GM12875 (cell line): Measurements from ENCODE around the gene PDCD1.
"Not testable (repeated sequence)": the region's sequence is repeated elsewhere in the genome, so short reads cannot be mapped to it uniquely, and the experiment has no call there.

ENCODE experiments used
- H3K4me3 ChIP-seq: one replicate; pipeline ENCODE4 v1.5.1; 2011; ENCODE audit warnings: low read depth, low read length, control low read depth
- TF ChIP-seq, protein P1 (sequence below): IDR thresholded peaks from 2 replicates; pipeline ENCODE4 v1.5.1; 2011; ENCODE audit warnings: low read depth, mild to moderate bottlenecking, control low read depth, inconsistent platforms, low read length, moderate library complexity, borderline replicate concordance; ENCODE audit not compliant: insufficient read depth

Gene PDCD1

DNA sequence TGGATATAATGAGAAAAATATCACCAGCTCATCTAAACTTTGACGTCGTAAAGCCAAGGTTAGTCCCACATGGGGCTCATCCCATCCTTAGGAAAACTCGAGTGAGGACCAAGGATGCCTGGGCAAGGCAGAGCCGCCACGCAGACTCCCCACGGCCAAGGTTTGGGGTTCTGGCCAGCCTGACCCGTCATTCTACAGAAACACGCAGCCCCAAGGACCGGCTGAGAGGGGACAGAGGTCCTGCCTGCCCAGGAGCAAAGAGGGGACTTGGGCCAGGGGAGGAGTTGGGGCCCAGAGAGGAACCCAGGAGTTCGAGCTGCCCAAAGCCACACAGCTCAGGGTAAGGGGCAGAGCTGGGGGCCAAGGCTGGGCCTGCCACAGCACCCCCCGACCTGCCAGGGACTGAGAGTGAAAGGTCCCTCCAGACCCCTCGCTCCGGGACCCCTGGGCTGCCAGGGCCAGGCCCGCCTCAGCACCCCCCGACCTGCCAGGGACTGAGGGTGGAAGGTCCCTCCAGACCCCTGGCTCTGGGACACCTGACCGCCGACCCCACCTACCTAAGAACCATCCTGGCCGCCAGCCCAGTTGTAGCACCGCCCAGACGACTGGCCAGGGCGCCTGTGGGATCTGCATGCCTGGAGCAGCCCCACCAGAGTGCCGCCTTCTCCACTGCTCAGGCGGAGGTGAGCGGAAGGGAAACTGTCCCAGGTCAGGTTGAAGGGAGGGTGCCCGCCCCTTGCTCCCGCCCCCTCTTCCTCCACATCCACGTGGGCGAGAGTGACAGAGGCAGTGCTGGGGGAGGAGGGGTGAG, at the start of gene PDCD1:
TSS of gene PDCD1 (minus strand) at position 689 of the 811 bp plus-strand sequence. CDS start at position 633, 56 bp downstream.
- TF ChIP-seq, protein P1, sequence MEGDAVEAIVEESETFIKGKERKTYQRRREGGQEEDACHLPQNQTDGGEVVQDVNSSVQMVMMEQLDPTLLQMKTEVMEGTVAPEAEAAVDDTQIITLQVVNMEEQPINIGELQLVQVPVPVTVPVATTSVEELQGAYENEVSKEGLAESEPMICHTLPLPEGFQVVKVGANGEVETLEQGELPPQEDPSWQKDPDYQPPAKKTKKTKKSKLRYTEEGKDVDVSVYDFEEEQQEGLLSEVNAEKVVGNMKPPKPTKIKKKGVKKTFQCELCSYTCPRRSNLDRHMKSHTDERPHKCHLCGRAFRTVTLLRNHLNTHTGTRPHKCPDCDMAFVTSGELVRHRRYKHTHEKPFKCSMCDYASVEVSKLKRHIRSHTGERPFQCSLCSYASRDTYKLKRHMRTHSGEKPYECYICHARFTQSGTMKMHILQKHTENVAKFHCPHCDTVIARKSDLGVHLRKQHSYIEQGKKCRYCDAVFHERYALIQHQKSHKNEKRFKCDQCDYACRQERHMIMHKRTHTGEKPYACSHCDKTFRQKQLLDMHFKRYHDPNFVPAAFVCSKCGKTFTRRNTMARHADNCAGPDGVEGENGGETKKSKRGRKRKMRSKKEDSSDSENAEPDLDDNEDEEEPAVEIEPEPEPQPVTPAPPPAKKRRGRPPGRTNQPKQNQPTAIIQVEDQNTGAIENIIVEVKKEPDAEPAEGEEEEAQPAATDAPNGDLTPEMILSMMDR = no peak
- H3K4me3 ChIP-seq = peak within 1 kb of the TSS; percentile 43

DNA sequence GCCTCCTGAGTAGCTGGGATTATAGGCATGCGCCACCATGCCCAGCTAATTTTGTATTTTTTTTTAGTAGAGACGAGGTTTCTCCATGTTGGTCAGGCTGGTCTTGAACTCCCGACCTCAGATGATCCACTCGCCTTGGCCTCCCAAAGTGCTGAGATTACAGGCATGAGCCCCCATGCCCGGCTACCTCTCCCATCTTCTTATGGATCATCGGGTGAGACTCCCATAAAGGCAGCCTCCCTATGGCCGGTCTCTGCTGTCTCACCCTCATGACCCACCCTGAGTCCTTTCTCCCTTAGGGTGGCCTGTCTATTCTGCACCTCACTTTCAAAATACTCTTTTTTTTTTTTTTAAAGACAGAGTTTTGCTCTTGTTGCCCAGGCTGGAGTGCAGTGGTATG, 49.1 kb upstream of the PDCD1 start:
- not testable (repeated sequence) for H3K4me3 ChIP-seq

DNA sequence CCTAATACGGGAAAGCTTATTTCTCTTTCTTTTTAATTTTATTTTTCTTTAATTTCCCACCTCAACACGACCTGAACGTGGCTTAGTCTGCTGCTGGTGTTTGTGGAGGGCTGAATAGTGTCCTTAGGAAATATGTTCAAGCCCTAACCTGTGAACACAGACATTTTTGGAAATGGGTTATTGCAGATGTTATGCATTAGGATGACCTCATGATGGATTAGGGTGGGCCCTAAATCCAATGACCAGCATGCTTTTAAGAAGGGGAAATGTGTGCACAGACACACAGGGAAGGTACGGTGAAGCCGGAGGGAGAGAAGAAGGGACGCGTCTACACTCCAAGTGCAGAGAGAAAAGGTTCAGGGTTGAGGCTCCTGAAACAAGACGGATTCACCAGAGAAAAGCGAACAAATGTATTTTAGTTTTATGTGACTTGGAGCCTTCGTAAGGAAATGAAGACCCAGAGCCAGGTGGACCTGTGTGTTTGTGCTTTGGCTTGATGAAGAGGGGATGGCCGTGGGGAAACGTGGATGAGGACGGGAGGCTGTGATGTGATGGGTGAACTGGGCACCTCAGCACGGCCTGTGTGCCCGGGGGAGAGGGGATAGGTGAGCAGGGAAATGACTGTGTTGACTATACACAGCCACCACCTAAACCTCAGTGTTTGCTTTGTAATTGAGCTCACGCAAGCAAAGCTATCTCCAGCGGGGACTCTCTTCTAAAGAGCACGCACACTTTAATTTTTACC, 48.3 kb upstream of the PDCD1 start:
- TF ChIP-seq, protein P1 = no peak
- no peak overlapping the region for H3K4me3 ChIP-seq

DNA sequence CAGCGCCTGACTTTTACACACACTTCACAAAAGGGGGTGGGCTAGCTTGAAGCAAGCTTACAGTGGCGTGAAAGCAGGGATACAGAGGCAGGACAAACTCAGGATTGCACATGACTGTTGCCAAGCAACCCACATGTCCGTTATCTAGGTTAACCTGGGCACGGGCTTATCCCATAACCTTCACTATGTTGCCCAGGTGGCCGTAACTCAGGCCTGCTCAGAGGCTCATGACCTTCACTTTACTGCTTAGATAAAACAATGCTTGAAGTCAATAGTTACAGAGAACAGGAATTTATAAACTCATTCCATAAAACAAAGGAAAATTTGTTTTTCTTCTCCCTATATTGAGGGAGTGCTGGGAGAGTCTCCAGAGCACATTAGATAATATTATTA, 47.7 kb upstream of the PDCD1 start:
- H3K4me3 ChIP-seq = not testable (repeated sequence)

DNA sequence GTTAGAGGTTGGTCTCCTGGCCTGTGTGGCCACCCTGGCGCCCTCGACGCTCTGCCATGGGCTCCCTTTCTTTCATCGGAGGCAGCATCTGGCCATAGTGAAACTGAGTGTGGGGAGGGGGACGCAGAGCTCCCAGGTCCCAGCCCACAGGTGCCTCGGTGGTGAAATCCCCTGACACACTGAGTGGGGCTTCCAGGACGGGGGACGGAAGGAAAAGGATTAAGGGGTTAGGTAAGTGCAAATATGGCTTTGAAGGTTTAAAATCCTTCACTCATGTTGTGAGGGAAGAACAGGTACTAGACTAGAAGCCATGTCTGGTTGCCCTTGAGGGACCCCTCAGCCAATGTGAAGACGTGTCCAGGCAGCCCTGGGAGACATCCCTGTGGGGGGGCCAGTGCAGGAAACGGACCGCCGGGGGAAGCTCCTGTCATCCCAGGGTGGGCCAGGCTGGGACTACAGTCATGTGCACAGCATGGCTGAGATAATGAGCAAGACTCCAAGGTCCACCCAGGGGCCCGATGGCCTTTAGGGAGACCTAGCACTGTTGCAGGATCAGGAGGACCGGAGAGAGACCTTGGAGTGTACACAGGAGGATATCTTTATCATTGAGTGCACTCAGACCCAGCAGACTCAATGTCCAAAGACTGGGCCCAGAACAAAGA, 47.2 kb upstream of the PDCD1 start:
- TF ChIP-seq, protein P1 = no peak
- no peak overlapping the region for H3K4me3 ChIP-seq

DNA sequence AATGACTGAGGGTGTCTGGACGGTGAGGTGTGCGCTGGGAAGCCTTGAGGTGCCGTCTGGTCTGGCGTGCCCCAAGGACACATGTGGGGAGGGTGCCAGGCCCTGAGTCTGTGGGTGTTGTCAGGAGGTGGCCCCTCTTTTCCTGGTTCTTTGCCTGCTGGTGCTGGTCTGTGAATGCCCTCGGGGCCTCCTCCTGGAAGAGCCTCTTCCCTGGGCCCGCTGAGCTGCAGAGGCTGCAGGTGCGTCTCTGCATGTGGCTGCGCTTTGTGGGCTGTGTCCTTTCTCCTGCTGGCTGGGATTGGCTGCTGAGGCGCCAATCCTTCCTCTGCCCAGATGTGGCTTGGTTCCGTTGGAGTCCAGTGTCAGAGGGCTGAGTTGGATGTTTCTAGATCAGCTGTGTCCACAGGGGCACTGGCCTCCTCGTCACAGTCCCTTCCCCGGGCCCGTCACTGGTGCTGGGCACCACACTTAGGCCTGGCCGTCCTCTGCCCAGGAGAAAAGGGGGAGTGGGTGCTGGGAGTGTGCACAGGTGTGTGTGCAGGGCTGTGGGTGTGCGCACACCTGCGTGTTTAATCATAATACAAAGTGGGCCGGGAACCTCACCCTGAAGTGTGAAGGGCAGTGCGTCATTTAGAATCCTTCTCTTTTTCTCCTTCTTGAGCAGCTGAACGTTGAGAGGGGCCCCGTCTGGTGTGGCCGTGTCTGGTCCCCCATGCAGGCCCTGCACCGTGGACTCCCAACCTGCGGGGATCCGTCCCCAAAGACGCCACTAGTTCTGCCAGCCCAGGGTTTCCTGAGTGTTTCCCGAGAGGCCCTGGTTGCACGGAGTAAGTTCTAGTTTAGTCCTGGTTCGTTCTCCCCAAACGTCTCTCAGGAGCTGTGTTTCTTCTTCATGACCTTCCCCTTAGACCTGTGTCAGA, 46.4 kb upstream of the PDCD1 start:
- TF ChIP-seq, protein P1 = no peak
- no peak overlapping the region for H3K4me3 ChIP-seq

DNA sequence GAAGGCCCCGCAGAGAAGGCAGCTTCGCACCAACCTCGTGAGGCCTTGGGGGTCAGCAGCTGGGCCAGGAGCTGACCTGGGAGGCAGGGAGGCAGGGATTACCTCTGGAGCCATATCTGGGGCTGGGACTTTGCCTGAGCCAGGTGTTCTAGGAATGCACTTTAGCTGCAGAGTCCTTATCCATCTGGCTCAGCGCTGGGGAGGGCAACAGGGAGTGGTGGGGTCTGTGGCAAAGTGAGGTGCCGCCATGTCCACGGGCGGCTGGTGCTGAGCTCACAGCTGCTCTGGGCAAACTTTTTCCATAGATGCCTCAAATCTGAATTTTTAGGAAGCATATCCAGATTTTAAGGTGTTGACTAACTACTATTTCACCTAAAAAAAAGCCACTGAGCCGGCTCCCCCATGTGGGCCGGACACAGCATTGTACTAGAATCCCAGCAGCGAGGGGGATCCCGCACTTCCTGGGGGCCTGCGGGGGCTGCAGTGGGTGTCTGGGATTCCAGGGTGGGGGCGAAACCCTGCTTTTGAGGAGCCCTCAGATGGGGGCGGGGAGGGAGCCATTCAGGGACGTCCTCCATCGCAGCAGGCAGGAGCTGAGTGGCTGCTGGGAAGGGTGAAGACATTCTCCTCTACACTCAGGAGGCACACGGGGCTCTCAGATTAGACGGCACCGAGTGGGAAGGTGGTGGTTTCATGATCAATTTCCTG, 45.5 kb upstream of the PDCD1 start:
- H3K4me3 ChIP-seq = no peak overlapping the region
- TF ChIP-seq, protein P1 = no peak
